Measurements from ENCODE around the gene COL23A1. TPM values are rescaled to one million over a fixed set of nuclear protein-coding genes. Genes with fewer than 3 reads are reported as not detected.

The COL23A1 gene
- total RNA-seq, 1 experiment from 2014 or later = not detected

- intact Hi-C loops (cut with micrococcal nuclease; ENCODE audit: unreplicated experiment) = no loop called here
- TF ChIP-seq CTCF (IDR thresholded peaks at IDR 0.05; ENCODE audit: unreplicated experiment) = no peak
- no TSS peak for BruUV-seq (replicated peaks)
- CTCF ChIA-PET = no interaction called here
- no peak for DNase-seq
- H3K36me3 Mint-ChIP-seq (ENCODE audit: insufficient read depth, unreplicated experiment) = no peaks in the 10 kb centered on the region
- no peak overlapping the region for H3K27ac Mint-ChIP-seq (ENCODE audit: unreplicated experiment)
- peaks cover 42% of the 10 kb centered on the region for H3K27me3 Mint-ChIP-seq (ENCODE audit: unreplicated experiment)
- peaks cover 8% of the 10 kb centered on the region for H3K9me3 Mint-ChIP-seq (ENCODE audit: low read depth, unreplicated experiment)
- H3K4me1 Mint-ChIP-seq (ENCODE audit: low read depth, unreplicated experiment) = no peaks in the 10 kb centered on the region
- H3K4me3 Mint-ChIP-seq (ENCODE audit: low read depth, unreplicated experiment) = no peak overlapping the region
Observed at GRCh38 chr5:178313316-178313715, 276.9 kb downstream of the COL23A1 start.

DNA sequence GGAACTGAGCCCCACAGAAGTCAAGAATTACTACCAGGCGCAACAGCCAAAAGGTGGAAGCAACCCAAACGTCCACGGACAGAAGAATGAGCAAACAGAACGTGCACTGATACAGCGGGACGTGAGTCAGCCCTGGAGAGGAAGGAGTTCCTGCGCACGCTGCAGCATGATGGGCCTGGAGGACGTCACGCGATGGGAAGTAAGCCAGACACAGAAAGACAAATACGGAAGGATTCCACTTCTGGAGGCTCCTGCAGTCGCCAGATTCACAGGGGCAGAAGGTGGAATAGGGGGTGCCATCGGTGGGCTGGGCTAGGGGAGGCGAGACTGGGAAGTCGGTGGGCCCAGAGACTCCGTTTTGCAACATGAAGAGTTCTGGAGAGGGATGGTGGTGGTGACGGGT lies 277.3 kb downstream of the COL23A1 start:
- DNase-seq = no peak
- H3K4me1 Mint-ChIP-seq (ENCODE audit: low read depth, unreplicated experiment) = no peaks in the 10 kb centered on the region
- peaks cover 7% of the 10 kb centered on the region for H3K9me3 Mint-ChIP-seq (ENCODE audit: low read depth, unreplicated experiment)
- peaks cover 43% of the 10 kb centered on the region for H3K27me3 Mint-ChIP-seq (ENCODE audit: unreplicated experiment)
- H3K27ac Mint-ChIP-seq (ENCODE audit: unreplicated experiment) = no peak overlapping the region
- no peaks in the 10 kb centered on the region for H3K36me3 Mint-ChIP-seq (ENCODE audit: insufficient read depth, unreplicated experiment)
- intact Hi-C loops (cut with micrococcal nuclease; ENCODE audit: unreplicated experiment) = no loop called here
- H3K4me3 Mint-ChIP-seq (ENCODE audit: low read depth, unreplicated experiment) = no peak overlapping the region
- no TSS peak for BruUV-seq (replicated peaks)
- TF ChIP-seq CTCF (IDR thresholded peaks at IDR 0.05; ENCODE audit: unreplicated experiment) = no peak
- CTCF ChIA-PET = no interaction called here

GRCh38 chr5:178310130-178310865 lies 279.9 kb downstream of the COL23A1 start:
- BruUV-seq (replicated peaks) = no TSS peak
- H3K27ac Mint-ChIP-seq (ENCODE audit: unreplicated experiment) = no peak overlapping the region
- CTCF ChIA-PET = interaction anchor here (1.5 kb wide), 1 partner anchor 9 kb away, joined by 3 read pairs; no protein-coding TSS in a partner anchor

DNA sequence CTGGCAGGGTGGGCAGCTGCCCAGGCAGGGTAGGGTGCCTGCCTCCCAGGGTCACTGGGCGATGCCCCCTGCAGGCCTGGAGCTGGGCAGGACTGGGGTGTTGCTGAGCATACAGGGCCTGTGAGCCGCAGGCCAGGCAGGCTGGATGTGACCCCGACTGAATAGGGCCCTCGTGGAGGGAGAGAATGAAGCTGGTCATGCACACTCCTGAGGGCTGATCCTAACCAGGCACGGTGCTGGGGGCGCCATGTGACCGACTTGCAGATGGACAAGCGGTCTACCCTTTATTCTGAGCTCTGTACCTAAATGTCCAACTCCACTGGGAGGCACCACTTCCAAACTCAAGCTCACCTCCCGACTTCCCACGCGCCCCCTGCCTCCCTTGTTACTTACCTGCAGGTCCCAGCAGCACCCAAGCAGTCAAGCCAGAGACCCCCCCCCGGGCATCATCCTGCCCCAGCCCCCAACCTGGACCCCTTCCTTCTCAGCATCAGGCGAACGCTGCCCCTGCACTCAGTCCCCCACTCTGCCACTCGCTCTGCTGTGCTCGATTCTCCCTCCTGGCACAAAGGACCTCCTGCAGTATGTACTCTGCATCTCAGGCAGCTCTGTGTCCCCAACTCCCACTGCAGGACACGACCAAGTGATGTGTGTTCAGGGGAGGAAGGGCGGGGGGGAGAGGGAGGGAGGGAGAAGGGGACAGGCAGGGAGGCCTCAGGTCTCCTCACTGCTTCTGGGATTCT lies 280.8 kb downstream of the COL23A1 start:
- intact Hi-C loops (cut with micrococcal nuclease; ENCODE audit: unreplicated experiment) = no loop called here
- no peak overlapping the region for H3K4me3 Mint-ChIP-seq (ENCODE audit: low read depth, unreplicated experiment)
- no peak for TF ChIP-seq CTCF (IDR thresholded peaks at IDR 0.05; ENCODE audit: unreplicated experiment)
- BruUV-seq (replicated peaks) = no TSS peak
- DNase-seq = no peak
- H3K4me1 Mint-ChIP-seq (ENCODE audit: low read depth, unreplicated experiment) = no peaks in the 10 kb centered on the region
- H3K9me3 Mint-ChIP-seq (ENCODE audit: low read depth, unreplicated experiment) = peaks cover 3% of the 10 kb centered on the region
- H3K27ac Mint-ChIP-seq (ENCODE audit: unreplicated experiment) = no peak overlapping the region
- CTCF ChIA-PET = interaction anchor here (1.5 kb wide), 1 partner anchor 10 kb away, joined by 3 read pairs; no protein-coding TSS in a partner anchor
- peaks cover 56% of the 10 kb centered on the region for H3K27me3 Mint-ChIP-seq (ENCODE audit: unreplicated experiment)
- H3K36me3 Mint-ChIP-seq (ENCODE audit: insufficient read depth, unreplicated experiment) = no peaks in the 10 kb centered on the region

More at GRCh38 chr5:178310130-178310865, 279.9 kb downstream of the COL23A1 start:
- Mint-ChIP-seq H3K4me3 (ENCODE audit: low read depth, unreplicated experiment) (no peak overlapping the region), H3K9me3 (ENCODE audit: low read depth, unreplicated experiment) (peaks cover 3% of the 10 kb centered on the region), H3K36me3 (ENCODE audit: insufficient read depth, unreplicated experiment) (no peaks in the 10 kb centered on the region), H3K4me1 (ENCODE audit: low read depth, unreplicated experiment) (no peaks in the 10 kb centered on the region), H3K27me3 (ENCODE audit: unreplicated experiment) (peaks cover 55% of the 10 kb centered on the region)
- no peak for TF ChIP-seq CTCF (IDR thresholded peaks at IDR 0.05; ENCODE audit: unreplicated experiment)
- intact Hi-C loops (cut with micrococcal nuclease; ENCODE audit: unreplicated experiment) = no loop called here
- no peak for DNase-seq
